Kidney epithelial cell (primary cell): ENCODE measurements around the gene FAM83B. TPM values are rescaled to one million over a fixed set of nuclear protein-coding genes. Genes with fewer than 3 reads are reported as not detected.

Experiments
- DNase-seq: peaks from one replicate; pipeline ENCODE4 v3.0.0-alpha.2; 2010; ENCODE audit warnings: low read depth
- H3K27me3 ChIP-seq: 2 replicates; pipeline ENCODE4 v1.6.0; 2011; ENCODE audit warnings: low read length; ENCODE audit not compliant: control insufficient read depth, insufficient read depth
- H3K36me3 ChIP-seq: 2 replicates; pipeline ENCODE4 v1.5.1; 2011; ENCODE audit warnings: low read length; ENCODE audit not compliant: control insufficient read depth, insufficient read depth
- H3K4me3 ChIP-seq: 2 replicates; pipeline ENCODE4 v1.5.1; 2011; ENCODE audit warnings: low read depth, mild to moderate bottlenecking, control low read depth, low read length
- total RNA-seq: library from RNA; depleted of rRNA; stranded (reverse); fragments of >200 nt; gene quantifications from 2 replicates; pipeline ENCODE4 v1.2.3, GENCODE V29; 2015
- TF ChIP-seq, protein P1 (sequence below): IDR thresholded peaks from 2 replicates; pipeline ENCODE4 v1.5.1; 2011; ENCODE audit warnings: mild to moderate bottlenecking, moderate library complexity, low read length, control low read depth, inconsistent platforms; ENCODE audit not compliant: insufficient read depth, poor library complexity, severe bottlenecking

FAM83B gene
- total RNA-seq, 1 donor from 2014 or later = 14.5 TPM

GRCh38 chr6:54861905-54862616 is 15.5 kb downstream of the FAM83B start:
- DNase-seq = no peak
- no peaks in the 10 kb centered on the region for H3K36me3 ChIP-seq
- TF ChIP-seq, protein P1, sequence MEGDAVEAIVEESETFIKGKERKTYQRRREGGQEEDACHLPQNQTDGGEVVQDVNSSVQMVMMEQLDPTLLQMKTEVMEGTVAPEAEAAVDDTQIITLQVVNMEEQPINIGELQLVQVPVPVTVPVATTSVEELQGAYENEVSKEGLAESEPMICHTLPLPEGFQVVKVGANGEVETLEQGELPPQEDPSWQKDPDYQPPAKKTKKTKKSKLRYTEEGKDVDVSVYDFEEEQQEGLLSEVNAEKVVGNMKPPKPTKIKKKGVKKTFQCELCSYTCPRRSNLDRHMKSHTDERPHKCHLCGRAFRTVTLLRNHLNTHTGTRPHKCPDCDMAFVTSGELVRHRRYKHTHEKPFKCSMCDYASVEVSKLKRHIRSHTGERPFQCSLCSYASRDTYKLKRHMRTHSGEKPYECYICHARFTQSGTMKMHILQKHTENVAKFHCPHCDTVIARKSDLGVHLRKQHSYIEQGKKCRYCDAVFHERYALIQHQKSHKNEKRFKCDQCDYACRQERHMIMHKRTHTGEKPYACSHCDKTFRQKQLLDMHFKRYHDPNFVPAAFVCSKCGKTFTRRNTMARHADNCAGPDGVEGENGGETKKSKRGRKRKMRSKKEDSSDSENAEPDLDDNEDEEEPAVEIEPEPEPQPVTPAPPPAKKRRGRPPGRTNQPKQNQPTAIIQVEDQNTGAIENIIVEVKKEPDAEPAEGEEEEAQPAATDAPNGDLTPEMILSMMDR = no peak

GRCh38 chr6:54864272-54864671 is 17.7 kb downstream of the FAM83B start:
- Histone ChIP-seq H3K36me3 (no peaks in the 10 kb centered on the region), H3K4me3 (no peak overlapping the region), H3K27me3 (no peaks in the 10 kb centered on the region)
- TF ChIP-seq, protein P1 = no peak
- DNase-seq = no peak

More at GRCh38 chr6:54861905-54862616, 15.5 kb downstream of the FAM83B start:
- Histone ChIP-seq H3K4me3 (no peak overlapping the region), H3K27me3 (no peaks in the 10 kb centered on the region)

GRCh38 chr6:54865091-54865631 is 18.6 kb downstream of the FAM83B start:
- TF ChIP-seq, protein P1 = no peak
- DNase-seq = no peak
- H3K27me3 ChIP-seq = no peaks in the 10 kb centered on the region
- H3K4me3 ChIP-seq = no peak overlapping the region
- H3K36me3 ChIP-seq = no peaks in the 10 kb centered on the region

DNA sequence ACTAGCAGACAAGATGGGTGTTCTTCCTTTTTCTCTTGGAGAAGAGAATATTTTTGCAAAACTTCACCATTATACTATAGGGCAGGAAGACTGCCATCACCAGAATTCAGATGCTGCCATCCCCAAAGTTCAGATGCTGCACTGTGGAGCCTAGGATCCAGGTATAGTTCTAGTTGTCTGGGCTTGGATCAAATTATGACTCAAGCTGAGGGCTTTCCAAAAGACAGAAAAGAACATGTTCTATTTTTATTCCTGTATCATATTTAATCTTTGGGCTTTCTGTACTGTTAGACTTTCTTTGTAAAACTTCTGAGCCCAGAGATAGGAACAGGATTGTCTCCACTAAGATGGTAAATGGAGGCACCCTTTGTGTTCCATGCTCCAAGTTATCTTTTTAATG is 22.0 kb downstream of the FAM83B start:
- no peak overlapping the region for H3K4me3 ChIP-seq
- H3K27me3 ChIP-seq = no peaks in the 10 kb centered on the region
- H3K36me3 ChIP-seq = no peaks in the 10 kb centered on the region
- TF ChIP-seq, protein P1 = no peak
- DNase-seq = no peak

- TF ChIP-seq, protein P1 = no peak
- no peak for DNase-seq
- Histone ChIP-seq H3K4me3 (no peak overlapping the region), H3K27me3 (no peaks in the 10 kb centered on the region), H3K36me3 (no peaks in the 10 kb centered on the region)
These were observed 27.0 kb downstream of the FAM83B start for GRCh38 chr6:54873599-54873998.
